NCI-H2107 treated with DMSO at 0.1 percent for 48 hours (cell line): ENCODE results near the gene SCARB1.
"Not testable (repeated sequence)": the region's sequence is repeated elsewhere in the genome, so short reads cannot be mapped to it uniquely, and the experiment has no call there.

ENCODE experiments used
- DNase-seq: peaks from one replicate; lab custom pipeline; 2025; ENCODE audit not compliant: unreplicated experiment; lab: John Stamatoyannopoulos, UW

The SCARB1 gene

GRCh38 chr12:124884587-124885438 lies 21.1 kb upstream of the SCARB1 start:
- peak; percentile 68 for DNase-seq

GRCh38 chr12:124883263-124884130 lies 19.8 kb upstream of the SCARB1 start:
- no peak for DNase-seq

- no peak for DNase-seq
Observed at GRCh38 chr12:124881123-124881522, 17.5 kb upstream of the SCARB1 start.

GRCh38 chr12:124880335-124880734 lies 16.7 kb upstream of the SCARB1 start:
- DNase-seq, result not testable (repeated sequence)

DNA sequence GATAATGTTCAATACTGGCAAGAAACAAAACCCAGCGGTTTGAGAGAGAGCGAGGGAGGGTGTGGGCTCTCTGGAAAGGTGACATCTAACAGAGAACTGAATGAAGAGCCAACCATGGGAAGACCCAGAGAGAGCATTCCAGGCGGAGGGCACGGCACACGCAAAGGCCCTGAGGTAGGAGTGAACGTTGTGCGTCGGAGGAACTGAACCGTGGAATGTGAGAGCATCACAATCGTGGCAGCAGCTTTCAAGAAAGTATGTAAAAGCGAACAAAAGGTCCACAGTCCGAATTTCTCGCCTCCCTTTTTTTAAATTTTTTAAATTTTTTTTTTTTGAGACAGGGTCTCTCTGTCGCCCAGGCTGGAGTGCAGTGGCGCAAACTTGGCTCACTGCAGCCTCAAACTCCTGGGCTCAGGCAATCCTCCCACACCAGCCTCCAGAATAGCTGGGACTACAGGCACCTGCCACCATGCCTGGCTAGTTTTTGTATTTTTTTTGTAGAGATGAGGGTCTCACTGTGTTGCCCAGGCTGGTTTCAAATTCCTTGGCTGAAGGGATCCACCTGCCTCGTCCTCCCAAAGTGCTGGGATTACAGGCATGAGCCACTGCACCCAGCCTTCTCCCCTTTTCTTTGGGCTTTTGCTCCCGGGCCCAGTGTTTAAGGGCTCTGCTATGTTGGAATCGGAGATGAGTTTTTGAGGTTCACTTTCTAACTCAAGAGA lies 15.3 kb upstream of the SCARB1 start:
- DNase-seq, result no peak

GRCh38 chr12:124877423-124877822 lies 13.8 kb upstream of the SCARB1 start:
- no peak for DNase-seq

- DNase-seq, result no peak
Observed at GRCh38 chr12:124876171-124876570, 12.5 kb upstream of the SCARB1 start.

GRCh38 chr12:124875803-124876132 lies 12.1 kb upstream of the SCARB1 start:
- DNase-seq, result no peak

DNA sequence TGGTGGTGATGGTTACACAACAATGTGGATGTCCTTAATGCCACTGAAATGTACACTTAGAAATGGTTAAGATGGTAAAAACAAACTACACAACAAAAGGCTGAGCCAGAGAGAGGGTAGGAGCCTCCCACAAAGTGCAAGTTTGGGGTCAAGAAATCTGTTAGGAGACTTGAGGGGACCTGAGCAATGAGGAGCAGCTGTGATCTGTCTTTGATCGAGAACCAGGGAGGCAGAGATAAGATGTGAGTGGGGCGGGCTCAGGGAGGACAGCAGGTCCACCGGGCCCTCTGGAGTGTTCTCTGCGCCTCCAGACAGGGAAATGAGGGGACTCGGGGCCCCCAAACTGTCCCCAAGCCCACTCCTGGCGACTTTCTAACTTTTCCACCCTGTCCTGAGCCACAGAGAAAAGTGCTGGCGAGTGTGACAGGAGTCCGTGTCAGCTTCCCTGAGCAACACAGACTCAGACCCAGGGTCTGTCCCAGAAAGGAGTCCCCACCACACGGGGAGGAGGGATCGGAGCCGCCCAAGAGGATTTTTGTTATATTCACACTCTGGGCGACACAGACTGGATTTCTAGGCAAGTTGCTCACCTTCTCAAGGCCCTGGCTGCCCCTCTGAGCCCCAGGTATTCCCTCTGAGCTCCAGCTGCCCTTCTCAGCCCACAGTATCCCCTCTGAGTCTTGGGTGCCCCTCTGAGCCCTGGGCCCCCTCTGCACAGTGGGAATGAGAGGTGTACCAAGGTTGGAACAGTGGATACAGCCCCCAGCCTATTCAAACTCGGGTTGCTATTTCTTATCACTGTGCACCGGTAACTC lies 11.5 kb upstream of the SCARB1 start:
- no peak for DNase-seq

GRCh38 chr12:124874188-124874587 lies 10.5 kb upstream of the SCARB1 start:
- no peak for DNase-seq

GRCh38 chr12:124872068-124872719 lies 8.5 kb upstream of the SCARB1 start:
- no peak for DNase-seq

DNA sequence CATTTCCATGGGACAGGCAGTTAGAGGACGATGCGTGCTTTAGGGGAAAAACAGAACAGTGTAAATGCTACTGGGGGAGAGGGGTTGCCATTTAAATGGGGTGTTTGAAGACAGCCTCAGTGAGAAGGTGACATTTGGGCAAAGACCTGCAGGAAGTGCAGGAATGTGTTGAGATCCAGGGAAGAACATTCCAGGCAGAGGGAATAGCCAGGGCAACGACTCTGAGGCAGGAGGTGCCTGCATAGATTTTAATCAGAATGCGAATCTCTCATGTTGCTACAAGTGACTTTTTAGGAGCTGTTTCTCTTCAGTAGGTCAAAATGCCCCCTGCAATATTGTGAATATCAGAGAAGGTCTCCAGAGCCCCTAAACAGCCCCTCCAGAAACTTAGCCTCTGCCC lies 7.6 kb upstream of the SCARB1 start:
- DNase-seq, result no peak

DNA sequence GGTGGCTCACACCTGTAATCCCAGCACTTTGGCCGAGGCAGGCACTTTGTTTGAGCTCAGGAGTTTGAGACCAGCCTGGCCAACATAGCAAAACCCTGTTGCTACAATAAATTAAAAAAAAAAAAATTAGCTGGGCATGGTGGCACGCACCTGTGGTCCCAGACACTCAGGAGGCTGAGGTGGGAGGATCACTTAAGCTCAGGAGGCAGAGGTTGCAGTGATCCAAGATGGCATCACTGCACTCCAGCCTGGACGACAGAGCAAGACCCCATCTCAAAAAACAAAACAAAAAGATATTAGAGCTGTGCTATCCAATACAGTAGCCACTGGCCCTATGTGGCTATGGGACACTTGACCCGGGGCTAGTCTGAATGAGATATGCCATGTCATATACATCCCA lies 6.9 kb upstream of the SCARB1 start:
- no peak for DNase-seq

DNA sequence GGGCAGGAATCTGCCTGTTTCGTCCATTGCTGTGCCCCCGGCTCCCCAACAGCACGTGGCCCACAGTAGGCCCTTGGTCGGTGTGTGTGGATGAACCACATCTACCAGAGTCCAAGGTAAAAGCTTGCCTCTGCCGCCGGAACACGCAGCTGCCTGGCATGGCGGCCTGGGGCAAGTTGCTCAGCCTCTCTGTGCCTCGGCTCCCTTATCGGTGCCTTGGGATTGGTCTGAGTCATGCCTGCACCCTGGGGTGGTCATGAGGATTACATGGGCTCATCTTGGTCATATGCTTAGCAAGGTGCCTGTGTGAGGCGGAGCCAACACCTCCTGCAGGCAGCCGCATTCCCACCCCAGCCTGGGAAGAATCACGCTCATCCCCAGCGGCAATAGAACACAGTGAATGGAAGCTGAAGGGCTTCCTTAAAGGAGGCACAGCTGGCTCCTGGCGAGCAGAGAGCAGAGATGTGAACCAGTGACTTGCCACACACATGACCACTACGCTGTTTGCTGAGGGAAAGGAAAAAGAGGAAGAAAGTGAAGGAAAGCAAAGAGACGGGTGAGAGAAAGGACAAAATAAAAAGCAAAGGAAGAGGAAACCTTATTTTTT lies 5.5 kb upstream of the SCARB1 start:
- DNase-seq, result no peak

GRCh38 chr12:124868252-124869058 lies 4.8 kb upstream of the SCARB1 start:
- no peak for DNase-seq

GRCh38 chr12:124867401-124867930 lies 3.8 kb upstream of the SCARB1 start:
- no peak for DNase-seq

GRCh38 chr12:124866883-124867400 lies 3.3 kb upstream of the SCARB1 start:
- no peak for DNase-seq

GRCh38 chr12:124866195-124866882 lies 2.7 kb upstream of the SCARB1 start:
- DNase-seq, result no peak
